Endothelial cell (in vitro differentiated cells): ENCODE data around the gene OR13C8. TPM values are rescaled to one million over a fixed set of nuclear protein-coding genes. Genes with fewer than 3 reads are reported as not detected.
A peak's percentile ranks its signal among the peaks of the same experiment; 100 is the strongest.

ENCODE experiments used
- DNase-seq: peaks from one replicate; pipeline ENCODE4 v3.0.0; 2021; ENCODE audit warnings: low spot score
- H3K27ac Mint-ChIP-seq: one replicate; pipeline ENCODE4 v1.8.0; 2021; ENCODE audit warnings: mixed read lengths, inconsistent platforms; ENCODE audit not compliant: unreplicated experiment
- H3K27me3 Mint-ChIP-seq: one replicate; pipeline ENCODE4 v1.8.0; 2021; ENCODE audit warnings: mild to moderate bottlenecking, moderate library complexity, mixed read lengths, inconsistent platforms; ENCODE audit not compliant: unreplicated experiment
- H3K36me3 Mint-ChIP-seq: one replicate; pipeline ENCODE4 v1.8.0; 2021; ENCODE audit warnings: mild to moderate bottlenecking, low read depth, mixed read lengths, inconsistent platforms; ENCODE audit not compliant: unreplicated experiment
- H3K4me1 Mint-ChIP-seq: one replicate; pipeline ENCODE4 v1.8.0; 2021; ENCODE audit warnings: mild to moderate bottlenecking, mixed read lengths, inconsistent platforms; ENCODE audit not compliant: unreplicated experiment
- H3K4me3 Mint-ChIP-seq: one replicate; pipeline ENCODE4 v1.8.0; 2021; ENCODE audit warnings: mild to moderate bottlenecking, mixed read lengths, inconsistent platforms; ENCODE audit not compliant: unreplicated experiment
- H3K9me3 Mint-ChIP-seq: one replicate; pipeline ENCODE4 v1.8.0; 2021; ENCODE audit warnings: mixed read lengths, inconsistent platforms; ENCODE audit not compliant: unreplicated experiment
- total RNA-seq: library from RNA; stranded (reverse); fragmentation: NEBNext Ultra II Directional; extraction: Animal tissue kit (Norgen Biotek cat#: 25700); gene quantifications from one replicate; pipeline ENCODE4 v1.2.1, GENCODE V29; 2021; ENCODE audit not compliant: unreplicated experiment
- TF ChIP-seq, protein P1 (sequence below): fragments of 200-600 bp; sonication (generic); IDR thresholded peaks from one replicate; pipeline ENCODE4 v1.5.0; 2021; ENCODE audit warnings: antibody characterized with exemption; ENCODE audit not compliant: unreplicated experiment

OR13C8 gene
- total RNA-seq, 1 donor from 2014 or later = not detected

DNA sequence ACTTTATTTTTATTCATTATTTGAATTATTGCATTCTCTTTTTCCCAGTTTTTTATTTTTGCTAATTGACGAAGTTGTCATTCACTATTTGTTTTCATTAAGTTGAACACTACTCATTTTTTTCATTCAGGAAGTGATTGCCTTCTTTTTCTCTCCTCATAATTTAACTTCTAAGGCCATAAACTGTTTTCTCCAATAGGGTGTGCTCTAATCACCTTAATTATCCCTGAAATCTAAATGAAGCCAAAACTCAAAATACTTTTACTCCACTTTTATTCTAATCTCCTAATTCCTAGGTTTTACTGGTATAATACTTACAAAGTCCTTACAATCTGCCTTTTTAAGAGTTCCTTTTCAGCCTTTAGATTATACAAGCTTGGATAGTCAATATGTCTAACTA is 39.4 kb downstream of the OR13C8 start:
- no peak for DNase-seq
- H3K9me3 Mint-ChIP-seq = no peaks in the 10 kb centered on the region
- no peak overlapping the region for H3K4me3 Mint-ChIP-seq
- no peaks in the 10 kb centered on the region for H3K4me1 Mint-ChIP-seq
- TF ChIP-seq, protein P1, sequence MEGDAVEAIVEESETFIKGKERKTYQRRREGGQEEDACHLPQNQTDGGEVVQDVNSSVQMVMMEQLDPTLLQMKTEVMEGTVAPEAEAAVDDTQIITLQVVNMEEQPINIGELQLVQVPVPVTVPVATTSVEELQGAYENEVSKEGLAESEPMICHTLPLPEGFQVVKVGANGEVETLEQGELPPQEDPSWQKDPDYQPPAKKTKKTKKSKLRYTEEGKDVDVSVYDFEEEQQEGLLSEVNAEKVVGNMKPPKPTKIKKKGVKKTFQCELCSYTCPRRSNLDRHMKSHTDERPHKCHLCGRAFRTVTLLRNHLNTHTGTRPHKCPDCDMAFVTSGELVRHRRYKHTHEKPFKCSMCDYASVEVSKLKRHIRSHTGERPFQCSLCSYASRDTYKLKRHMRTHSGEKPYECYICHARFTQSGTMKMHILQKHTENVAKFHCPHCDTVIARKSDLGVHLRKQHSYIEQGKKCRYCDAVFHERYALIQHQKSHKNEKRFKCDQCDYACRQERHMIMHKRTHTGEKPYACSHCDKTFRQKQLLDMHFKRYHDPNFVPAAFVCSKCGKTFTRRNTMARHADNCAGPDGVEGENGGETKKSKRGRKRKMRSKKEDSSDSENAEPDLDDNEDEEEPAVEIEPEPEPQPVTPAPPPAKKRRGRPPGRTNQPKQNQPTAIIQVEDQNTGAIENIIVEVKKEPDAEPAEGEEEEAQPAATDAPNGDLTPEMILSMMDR = peak; percentile 20
- H3K36me3 Mint-ChIP-seq = no peaks in the 10 kb centered on the region
- no peaks in the 10 kb centered on the region for H3K27me3 Mint-ChIP-seq
- no peak overlapping the region for H3K27ac Mint-ChIP-seq

DNA sequence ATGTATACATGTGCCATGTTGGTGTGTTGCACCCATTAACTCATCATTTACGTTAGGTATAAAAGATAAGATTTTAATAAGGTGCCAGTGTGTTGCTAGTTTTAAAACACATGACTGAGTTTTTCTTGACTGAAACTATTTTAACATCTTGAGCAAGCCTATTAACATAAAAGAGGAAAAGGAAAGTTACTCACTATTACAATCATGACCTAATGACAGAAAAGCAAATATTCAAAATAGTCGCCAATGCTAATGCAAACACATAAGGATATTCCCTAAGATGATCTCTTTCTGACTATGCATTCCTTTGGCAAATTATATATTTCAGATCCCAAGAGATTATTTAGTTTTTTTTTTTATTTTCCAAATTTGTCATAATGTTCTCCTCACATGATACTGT is 42.2 kb downstream of the OR13C8 start:
- DNase-seq = no peak
- TF ChIP-seq, protein P1 = no peak
- H3K36me3 Mint-ChIP-seq = no peaks in the 10 kb centered on the region
- no peaks in the 10 kb centered on the region for H3K4me1 Mint-ChIP-seq
- H3K27ac Mint-ChIP-seq = no peak overlapping the region
- H3K9me3 Mint-ChIP-seq = no peaks in the 10 kb centered on the region
- no peaks in the 10 kb centered on the region for H3K27me3 Mint-ChIP-seq
- H3K4me3 Mint-ChIP-seq = no peak overlapping the region

DNA sequence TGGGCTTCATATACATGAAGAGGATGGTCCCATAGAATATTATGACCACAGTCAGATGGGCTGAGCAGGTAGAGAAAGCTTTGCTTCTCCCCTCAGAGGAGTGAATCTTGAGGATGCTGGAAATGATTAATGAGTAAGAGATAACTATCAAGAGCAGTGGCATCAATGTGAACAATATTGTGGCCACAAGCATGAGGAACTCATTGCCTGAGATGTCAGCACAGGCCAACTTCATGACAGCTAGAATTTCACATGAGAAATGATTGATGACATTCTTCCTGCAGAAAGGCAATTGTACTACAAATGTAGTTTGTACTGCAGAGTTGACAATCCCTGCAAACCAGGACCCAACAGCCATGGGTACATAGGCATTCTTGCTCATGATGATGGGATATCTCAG is 48.5 kb downstream of the OR13C8 start:
- Mint-ChIP-seq H3K9me3 (no peaks in the 10 kb centered on the region), H3K36me3 (no peaks in the 10 kb centered on the region), H3K27me3 (no peaks in the 10 kb centered on the region), H3K4me1 (no peaks in the 10 kb centered on the region), H3K27ac (no peak overlapping the region), H3K4me3 (no peak overlapping the region)
- DNase-seq = no peak
- TF ChIP-seq, protein P1 = no peak

DNA sequence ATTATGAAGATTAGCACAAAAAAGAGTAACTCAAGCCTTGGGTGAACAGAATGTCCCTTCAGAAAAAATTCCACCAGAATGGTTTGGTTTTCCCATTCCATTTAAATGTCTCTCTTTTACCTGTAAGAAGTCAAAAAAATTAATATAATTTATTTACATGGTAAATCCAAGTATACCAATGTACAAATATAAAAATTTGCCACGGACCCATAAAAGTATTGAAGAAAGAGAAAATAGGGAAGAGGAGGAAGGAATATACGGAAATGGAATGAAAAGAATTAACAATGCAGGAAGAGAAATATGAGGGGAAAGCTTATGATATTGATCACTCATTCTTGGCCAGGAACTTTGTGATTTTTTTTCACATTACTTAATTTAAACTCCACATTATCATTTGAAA is 49.1 kb downstream of the OR13C8 start, which contains the start of gene OR13C9:
Gene OR13C9 (minus strand): TSS at position 101 of the 400 bp plus-strand sequence. CDS start 0 bp downstream, at position 101.
- H3K27ac Mint-ChIP-seq = no peak within 1 kb of the TSS
- no peaks in the 10 kb centered on the region for H3K27me3 Mint-ChIP-seq
- no peak within 1 kb of the TSS for H3K4me3 Mint-ChIP-seq
- TF ChIP-seq, protein P1 = no peak
- H3K4me1 Mint-ChIP-seq = no peaks in the 10 kb centered on the region
- H3K36me3 Mint-ChIP-seq = no peaks in the 10 kb centered on the region
- DNase-seq = no peak
- no peaks in the 10 kb centered on the region for H3K9me3 Mint-ChIP-seq

Other genes starting within 250 kb of the OR13C8 start
- not detected for gene OR13F1, start 64.9 kb upstream of the OR13C8 start, total RNA-seq
- gene OR13C4, start 42.0 kb upstream of the OR13C8 start, total RNA-seq = not detected
- not detected for gene OR13C3, start 32.3 kb upstream of the OR13C8 start, total RNA-seq
- not detected for gene OR13C5, start 30.2 kb downstream of the OR13C8 start, total RNA-seq
- not detected for gene OR13C2, start 36.5 kb downstream of the OR13C8 start, total RNA-seq
- not detected for gene OR13C9, start 49.0 kb downstream of the OR13C8 start, total RNA-seq
- not detected for gene OR13D1, start 125.3 kb downstream of the OR13C8 start, total RNA-seq
- 25.1 TPM for gene NIPSNAP3A, start 178.5 kb downstream of the OR13C8 start, total RNA-seq
- gene NIPSNAP3B, start 195.0 kb downstream of the OR13C8 start, total RNA-seq = 2.3 TPM